Mucosa of gallbladder (tissue), 1 donor: ENCODE results near the gene MMP28. TPM values are rescaled to one million over a fixed set of nuclear protein-coding genes. Genes with fewer than 3 reads are reported as not detected.

Experiments
- DNase-seq: peaks from one replicate; pipeline ENCODE4 v3.0.0-alpha.2; 2020; ENCODE audit warnings: low spot score
- total RNA-seq: library from RNA; stranded (reverse); gene quantifications from one replicate; pipeline ENCODE4 v1.2.1, GENCODE V29; 2021
- donor health status: DM: no; HTN: no; CAD: no.

The MMP28 gene
- 32.8 TPM for total RNA-seq

DNA sequence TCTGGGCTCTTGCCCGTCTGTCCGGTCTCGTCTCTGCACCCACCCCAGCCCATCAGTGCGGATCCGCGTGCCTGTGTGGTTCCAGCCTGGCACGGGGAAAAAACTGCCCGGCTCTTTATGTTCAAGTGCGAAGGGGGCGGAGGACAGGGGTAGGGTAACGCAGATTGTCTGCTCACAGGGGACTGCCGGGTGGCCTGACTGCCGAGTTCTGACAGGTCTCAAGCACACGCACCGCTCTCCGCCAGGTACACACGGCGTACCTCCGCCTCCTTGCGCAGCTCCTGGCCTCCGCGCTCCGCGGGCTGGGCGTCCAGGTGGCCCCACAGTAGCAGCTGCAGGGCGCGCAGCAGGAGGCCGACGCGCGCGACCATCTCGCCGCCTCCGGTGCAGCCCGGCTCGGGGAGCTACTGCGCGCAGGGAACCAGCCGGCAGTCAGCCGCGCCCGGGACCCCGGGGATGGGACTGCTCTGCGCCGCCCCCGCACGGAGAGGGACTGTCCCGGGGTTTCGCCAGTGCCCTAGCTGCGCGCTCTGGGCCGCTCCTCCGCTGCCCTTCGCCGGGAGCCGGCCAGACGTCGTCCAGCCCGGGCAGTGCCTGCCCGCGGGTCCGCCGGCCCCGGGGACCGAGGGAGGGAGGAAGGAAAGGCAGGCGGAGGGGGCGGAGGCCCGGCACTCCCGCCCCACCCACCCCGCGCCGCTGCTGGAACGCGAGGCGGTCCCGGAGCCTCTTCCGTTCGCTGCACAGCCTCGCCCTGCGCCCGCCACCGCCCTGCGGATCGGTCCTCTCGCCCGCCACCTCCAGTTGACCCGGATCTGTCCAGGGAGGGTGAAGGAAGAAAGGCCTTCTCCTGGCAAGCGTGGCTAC, at the start of gene MMP28:
Gene MMP28 (minus strand): TSS at position 635 of the 864 bp plus-strand sequence. CDS start 264 bp downstream, at position 371.
- DNase-seq = peak; percentile 54

DNA sequence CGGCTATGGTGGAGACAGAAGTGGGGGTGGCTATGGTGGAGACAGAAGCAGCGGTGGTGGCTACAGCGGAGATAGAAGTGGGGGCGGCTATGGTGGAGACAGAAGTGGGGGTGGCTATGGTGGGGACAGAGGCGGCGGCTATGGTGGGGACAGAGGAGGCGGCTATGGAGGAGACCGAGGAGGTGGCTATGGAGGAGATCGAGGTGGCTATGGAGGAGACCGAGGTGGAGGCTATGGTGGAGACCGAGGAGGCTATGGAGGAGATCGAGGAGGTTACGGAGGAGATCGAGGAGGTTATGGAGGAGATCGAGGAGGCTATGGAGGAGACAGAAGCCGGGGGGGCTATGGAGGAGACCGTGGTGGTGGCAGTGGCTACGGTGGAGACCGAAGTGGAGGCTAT, 49.1 kb upstream of the MMP28 start:
- no peak for DNase-seq

GRCh38 chr17:35843698-35844097, 48.3 kb upstream of the MMP28 start:
- no peak for DNase-seq

DNA sequence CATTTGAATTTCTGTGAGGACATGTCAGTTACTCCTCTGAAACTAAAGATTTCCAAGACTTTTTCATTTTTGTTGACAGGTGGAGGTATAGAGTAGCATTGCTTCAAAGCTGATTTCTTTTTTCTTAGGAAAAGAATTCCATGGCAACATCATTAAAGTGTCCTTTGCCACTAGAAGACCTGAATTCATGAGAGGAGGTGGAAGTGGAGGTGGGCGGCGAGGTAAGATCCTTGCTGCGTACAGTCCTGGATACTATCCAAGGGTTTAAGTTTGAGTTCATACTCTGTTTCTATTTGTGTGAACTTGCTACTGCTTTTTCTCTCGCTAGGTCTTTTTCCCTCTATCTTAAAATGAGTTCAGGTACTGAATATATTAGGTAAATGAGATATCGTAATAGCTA, 46.8 kb upstream of the MMP28 start:
- no peak for DNase-seq

DNA sequence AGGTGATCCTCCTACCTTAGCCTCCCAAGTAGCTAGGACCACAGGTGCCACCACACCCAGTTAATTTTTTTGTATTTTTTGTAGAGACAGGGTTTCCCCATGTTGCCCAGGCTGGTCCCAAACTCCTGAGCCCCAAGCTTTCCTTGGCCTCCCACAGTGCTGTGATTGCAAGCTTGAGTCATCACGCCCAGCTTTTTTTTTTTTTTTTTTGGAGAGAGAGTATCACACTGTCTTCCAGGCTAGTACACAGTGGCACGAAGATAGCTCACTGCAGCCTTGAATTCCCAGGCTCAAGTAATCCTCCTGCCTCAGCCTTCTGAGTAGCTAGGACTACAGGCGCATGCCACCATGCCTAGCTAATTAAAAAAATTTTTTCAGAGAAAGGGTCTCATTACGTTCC, 46.1 kb upstream of the MMP28 start:
- DNase-seq = no peak

DNA sequence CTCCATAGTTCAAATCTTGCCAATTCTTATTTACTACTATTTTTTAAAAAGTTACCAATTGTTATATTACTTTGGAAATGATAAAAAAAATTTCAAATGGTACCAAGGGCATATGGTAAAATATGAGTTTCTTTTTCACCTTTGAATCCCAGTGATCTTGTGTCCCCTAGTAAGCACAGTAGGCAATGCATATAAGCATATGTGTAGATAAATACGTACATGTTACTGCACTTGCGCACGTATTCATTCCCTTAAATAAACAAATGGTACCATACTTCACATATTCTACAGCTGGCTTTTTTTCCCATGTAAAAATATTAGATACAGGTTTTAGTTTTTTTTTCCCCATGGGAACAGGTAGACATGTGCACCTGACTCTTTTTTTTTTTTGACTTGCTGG, 45.7 kb upstream of the MMP28 start:
- DNase-seq = no peak

GRCh38 chr17:35825206-35825605, 29.8 kb upstream of the MMP28 start:
- DNase-seq = no peak

DNA sequence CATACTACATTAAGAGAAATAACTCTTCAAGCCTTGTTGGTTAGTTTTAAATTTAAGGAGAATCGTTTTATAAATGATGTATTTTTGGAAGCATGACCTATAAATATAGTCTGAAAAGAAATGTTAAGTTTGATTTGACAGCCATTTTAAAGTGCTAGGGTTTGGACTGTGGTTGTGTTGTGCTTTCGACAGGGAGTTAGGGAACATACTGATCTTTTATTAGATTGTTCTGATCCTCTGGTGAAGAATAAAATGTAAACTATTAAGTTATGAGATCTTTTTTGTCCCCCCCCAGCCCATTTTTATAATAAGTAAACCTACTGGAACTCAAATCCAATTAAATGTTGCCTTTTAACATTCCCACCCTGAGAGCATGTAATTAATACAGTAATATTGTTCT, 25.9 kb upstream of the MMP28 start:
- no peak for DNase-seq

DNA sequence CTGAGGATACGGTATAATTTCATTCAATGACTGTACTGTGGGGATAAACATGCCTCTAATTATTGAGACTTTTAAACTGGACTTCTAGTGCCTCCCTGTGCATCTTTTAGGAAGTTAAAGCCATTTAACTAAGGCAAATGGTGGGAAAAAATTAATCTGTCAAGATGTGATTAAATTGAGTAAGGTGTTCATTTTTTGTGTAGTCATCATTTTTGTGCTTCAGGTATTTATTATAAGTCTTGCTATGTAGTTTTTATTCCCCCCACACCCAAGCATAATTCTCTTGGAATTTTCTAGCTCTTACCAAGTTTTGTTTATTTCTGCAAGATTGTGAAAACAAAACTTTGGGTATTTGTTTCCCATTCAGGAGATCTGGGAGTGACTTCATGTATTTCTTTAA, 24.0 kb upstream of the MMP28 start:
- DNase-seq = no peak

DNA sequence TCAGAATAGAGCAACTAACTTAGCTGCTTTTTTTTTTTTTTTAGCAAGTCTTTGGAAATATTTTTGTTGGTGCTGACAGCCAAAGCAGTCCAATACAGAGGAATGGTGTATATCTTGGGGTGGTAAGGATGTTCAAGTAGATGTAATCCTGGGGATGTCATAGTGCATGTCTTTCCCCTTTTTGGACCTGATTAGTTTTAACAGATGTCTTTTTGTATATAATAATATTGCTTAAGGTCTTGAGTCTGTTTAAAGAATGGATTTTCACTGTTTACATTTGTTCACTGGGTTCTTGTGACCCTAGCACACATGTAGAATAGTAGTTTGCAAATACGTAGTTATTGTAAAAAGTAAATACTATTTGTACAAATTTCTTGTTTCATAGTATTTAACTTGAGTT, 21.8 kb upstream of the MMP28 start:
- DNase-seq = no peak

DNA sequence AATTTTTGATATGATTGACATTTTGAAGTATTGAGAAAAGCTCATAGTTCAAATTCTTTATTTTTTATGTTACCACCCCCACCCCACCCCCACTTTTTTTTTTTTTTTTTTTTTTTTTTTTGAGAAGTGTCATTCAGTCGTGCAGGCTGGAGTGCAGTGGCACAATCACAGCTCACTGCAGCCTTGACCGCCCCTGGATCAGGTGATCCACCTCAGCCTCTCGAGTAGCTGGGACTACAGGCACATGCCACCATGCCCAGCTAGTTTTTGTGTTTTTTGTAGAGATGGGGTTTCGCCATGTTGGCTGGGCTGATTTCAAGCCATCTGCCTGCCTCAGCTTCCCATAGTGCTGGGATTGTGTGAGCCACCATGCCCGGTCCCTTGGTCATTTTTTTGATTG, 21.3 kb upstream of the MMP28 start:
- DNase-seq = no peak

GRCh38 chr17:35812456-35812855, 17.0 kb upstream of the MMP28 start:
- no peak for DNase-seq

DNA sequence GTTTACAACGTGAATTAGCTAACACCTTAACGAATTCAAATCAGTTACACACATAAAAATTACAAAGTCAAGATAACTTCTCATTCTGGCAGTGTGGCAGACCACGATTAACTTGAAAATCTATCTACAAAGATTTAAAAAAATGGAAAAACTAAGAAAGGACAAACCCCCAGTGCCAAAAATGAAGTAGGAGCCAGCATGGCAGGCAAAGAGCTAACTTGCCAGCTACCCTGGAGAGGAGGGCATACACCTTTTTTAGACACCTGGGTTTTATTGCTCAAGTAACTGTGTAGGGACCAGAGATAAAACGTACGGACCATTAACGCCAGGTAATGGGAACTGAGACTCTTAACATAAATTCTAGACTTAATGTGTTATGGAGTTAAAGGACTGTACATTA, 16.3 kb upstream of the MMP28 start:
- no peak for DNase-seq

- DNase-seq = no peak
Measured at GRCh38 chr17:35809855-35810461, 14.5 kb upstream of the MMP28 start.

DNA sequence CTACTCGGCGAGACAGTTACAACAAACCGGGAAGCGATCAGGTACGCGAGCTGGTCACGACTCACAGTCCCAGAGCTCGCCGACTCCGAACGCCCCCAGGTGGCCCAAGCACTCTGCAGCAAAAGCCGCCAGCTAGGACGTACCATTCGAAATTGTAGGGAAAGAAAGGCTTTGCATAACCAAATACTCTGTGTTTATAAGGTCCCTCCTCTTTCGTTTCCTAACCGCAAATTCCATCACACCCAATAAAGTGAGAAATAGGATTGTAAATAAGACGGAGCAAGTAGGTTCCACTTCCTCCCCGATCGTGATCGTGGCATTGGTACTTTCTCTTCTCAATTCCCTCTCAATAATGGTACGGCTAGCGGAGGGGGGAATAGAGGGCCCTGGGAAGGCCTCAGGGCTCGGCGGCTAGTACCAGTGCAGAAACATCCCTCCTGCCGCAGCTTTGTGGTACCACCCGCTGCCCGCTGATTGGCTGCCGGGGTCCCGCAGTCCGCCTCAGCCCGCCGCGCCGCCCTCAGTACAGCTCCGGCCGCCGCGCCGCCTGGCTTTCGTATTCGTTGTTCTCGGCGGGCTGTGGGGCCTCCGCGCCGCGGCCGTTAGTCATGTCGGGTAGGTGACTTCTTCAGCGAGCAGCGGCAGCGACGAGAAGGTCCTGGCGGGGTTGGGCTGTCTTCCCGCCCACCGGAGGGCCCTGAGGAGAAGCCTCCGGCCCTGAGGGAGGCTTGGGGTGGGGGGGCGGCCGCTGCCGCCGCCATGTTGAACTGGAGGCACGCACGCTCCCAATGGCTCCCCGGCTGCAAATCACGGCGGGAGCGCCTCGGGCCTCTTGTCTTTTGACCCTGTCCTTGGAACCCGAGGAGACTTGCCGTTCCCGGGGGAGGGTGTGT, 13.8 kb upstream of the MMP28 start, which contains the start of gene TAF15:
Gene TAF15 (plus strand): TSS at position 523 of the 893 bp plus-strand sequence. CDS start 86 bp downstream, at position 609.
- DNase-seq = peak; percentile 98

- DNase-seq = no peak
Measured at GRCh38 chr17:35808240-35808961, 13.0 kb upstream of the MMP28 start.

GRCh38 chr17:35807371-35808144, 12.1 kb upstream of the MMP28 start:
- DNase-seq = no peak

DNA sequence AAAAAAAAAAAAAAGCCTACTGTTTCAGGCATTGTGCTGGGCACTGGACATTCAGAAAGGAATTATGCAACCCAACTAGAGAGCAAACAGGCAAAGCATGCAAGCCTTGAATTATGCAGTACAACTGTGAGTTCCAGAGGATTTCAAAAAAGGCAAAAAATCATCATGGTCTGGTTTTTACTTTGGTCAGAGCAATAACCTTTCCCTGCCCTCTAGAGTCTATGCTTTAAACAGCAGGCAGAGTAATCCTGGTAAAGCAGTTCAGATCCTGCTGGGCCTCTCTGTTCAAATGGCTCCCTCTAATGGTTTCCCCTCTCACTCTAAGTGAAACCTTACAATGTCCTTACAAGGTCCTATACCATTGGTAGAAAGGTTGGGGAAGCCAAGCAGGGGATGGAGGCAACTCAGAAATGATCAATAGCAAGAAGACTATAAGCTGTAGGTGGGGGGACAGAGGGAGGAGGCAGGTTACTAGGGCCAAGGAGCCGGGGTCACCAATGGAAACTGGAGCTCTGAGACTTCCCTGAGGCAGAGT, 9.3 kb upstream of the MMP28 start:
- peak; percentile 71 for DNase-seq

DNA sequence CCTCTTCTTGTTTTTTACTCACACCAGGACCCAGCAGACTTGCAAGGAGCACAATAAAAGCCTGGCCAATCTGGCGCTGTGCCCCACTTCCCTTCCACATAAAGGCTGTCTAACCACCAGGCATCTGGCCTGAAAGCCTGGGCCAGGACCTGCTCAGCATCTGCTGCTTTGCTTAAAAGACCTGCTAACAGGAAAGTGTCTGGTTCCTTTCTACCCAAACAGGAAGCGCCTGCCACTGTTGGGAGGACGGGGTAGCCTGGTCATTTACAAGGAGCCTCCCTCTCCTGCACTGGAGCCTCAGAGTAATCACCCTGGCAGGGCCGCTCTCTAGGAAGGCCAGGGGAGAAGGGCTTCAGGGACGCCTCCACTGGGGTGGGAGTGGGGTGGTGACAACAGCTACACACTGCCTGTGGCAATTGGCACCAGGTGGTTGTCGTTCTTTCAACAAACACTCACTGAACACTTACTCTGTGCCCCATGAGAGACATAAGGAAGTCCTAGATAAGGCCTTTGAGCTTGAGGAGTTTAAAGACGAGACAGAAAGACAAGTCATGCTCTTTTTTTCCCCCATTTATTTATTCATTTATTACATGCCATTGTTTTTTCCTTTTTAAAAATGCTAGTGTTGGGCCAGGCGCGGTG, 6.3 kb upstream of the MMP28 start:
- DNase-seq = peak; percentile 83

DNA sequence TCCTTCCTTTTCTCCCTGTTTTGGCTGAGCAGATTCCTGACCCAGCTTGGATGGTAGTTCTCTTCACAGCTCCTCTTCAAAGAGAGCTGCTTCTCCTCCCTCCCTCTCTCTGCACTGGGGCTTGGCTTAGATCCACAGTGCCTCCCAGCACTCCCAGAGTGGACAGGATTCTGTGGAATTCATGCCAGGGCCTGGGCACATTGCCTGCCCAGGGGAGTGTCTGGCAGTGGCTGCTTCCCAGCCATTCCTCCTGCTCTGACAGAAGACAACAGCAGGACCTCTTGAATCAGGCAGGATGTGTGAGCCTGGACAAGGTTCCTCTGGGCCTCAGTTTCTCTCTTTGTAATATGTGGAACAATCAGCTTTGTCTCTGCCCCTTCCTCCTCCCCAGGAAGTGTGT, 4.5 kb upstream of the MMP28 start:
- peak; percentile 90 for DNase-seq
